H1 (cell line): ENCODE measurements around the gene MED31. TPM values are rescaled to one million over a fixed set of nuclear protein-coding genes. Genes with fewer than 3 reads are reported as not detected.
"Not testable (repeated sequence)": the region's sequence is repeated elsewhere in the genome, so short reads cannot be mapped to it uniquely, and the experiment has no call there.

Experiments used
- CTCF ChIA-PET: fragments of 300-600 bp; sonication (Branson Sonifier 250); formaldehyde crosslinking; loops from one replicate; lab custom pipeline; 2021; ENCODE audit not compliant: partially characterized antibody; lab: Charles Lee
- POLR2A ChIA-PET: fragments of 300-600 bp; sonication (Branson Sonifier 250); formaldehyde crosslinking; loops from one replicate; lab custom pipeline; 2021; ENCODE audit warnings: inconsistent platforms; ENCODE audit not compliant: partially characterized antibody; lab: Charles Lee
- DNase-seq, 2 experiments: peaks; one replicate each; pipeline versions ENCODE4 v3.0.0 to v3.0.0-alpha.2; 2010 to 2022; ENCODE audit warnings: low spot score in 2 of 2, low read depth in 1 of 2, mixed read lengths in 1 of 2
- FAIRE-seq: peaks from 2 replicates; lab custom pipeline; 2011; peaks lifted over from hg19 to GRCh38; lab: Jason Lieb, UNC
- H2AFZ ChIP-seq: 2 replicates; pipeline ENCODE4 v1.8.1; 2012; ENCODE audit warnings: low read length, inconsistent platforms
- H2AK5ac ChIP-seq: 2 replicates; pipeline ENCODE4 v1.6.1; 2013; ENCODE audit warnings: low read depth, low read length
- H2BK120ac ChIP-seq: replicated peaks from 2 replicates; pipeline ENCODE3; 2013; ENCODE audit warnings: low read depth, low read length, inconsistent platforms
- H2BK12ac ChIP-seq: 2 replicates; pipeline ENCODE4 v1.6.1; 2013; ENCODE audit warnings: low read depth, low read length
- H2BK15ac ChIP-seq: 2 replicates; pipeline ENCODE4 v1.6.1; 2013; ENCODE audit warnings: low read length
- H2BK20ac ChIP-seq: 2 replicates; pipeline ENCODE4 v1.6.1; 2013; ENCODE audit warnings: low read length
- H2BK5ac ChIP-seq: 2 replicates; pipeline ENCODE4 v1.6.1; 2013; ENCODE audit warnings: low read depth, low read length
- H3K14ac ChIP-seq: 2 replicates; pipeline ENCODE4 v1.6.1; 2013; ENCODE audit warnings: inconsistent platforms; ENCODE audit not compliant: insufficient read length
- H3K18ac ChIP-seq: 2 replicates; pipeline ENCODE4 v1.6.1; 2013; ENCODE audit warnings: low read length; ENCODE audit errors: extremely low read depth
- H3K23ac ChIP-seq: 2 replicates; pipeline ENCODE4 v1.6.1; 2013; ENCODE audit warnings: inconsistent platforms; ENCODE audit not compliant: insufficient read length
- H3K23me2 ChIP-seq: 2 replicates; pipeline ENCODE4 v1.6.1; 2013; ENCODE audit warnings: low read depth, low read length
- H3K27ac ChIP-seq: 2 replicates; pipeline ENCODE4 v1.6.1; 2011; ENCODE audit warnings: low read depth, low read length, inconsistent platforms
- H3K27me3 ChIP-seq, 4 experiments: replicated peaks in 1 of 4; 1 replicate in 1 of 4; 2 replicates in 3 of 4; pipeline versions ENCODE4 v1.6.1 to v1.8.1; 2011 to 2013; ENCODE audit warnings: low read length in 3 of 4, mild to moderate bottlenecking in 3 of 4, inconsistent platforms in 2 of 4, mixed read lengths in 2 of 4, moderate library complexity in 1 of 4; ENCODE audit not compliant: control insufficient read depth in 3 of 4, insufficient read depth in 3 of 4; ENCODE audit errors: extremely low read depth in 1 of 4
- H3K36me3 ChIP-seq, 4 experiments: 2 replicates each; pipeline versions ENCODE4 v1.6.1 to v1.8.1; 2011 to 2013; ENCODE audit warnings: mild to moderate bottlenecking in 4 of 4, low read length in 3 of 4, moderate library complexity in 2 of 4, control low read depth in 1 of 4, inconsistent platforms in 1 of 4; ENCODE audit not compliant: insufficient read depth in 4 of 4, control insufficient read depth in 2 of 4
- H3K4ac ChIP-seq: replicated peaks from 2 replicates; pipeline ENCODE3; 2013; ENCODE audit warnings: low read length, low read depth, mixed read lengths, inconsistent platforms; ENCODE audit not compliant: insufficient read length
- H3K4me1 ChIP-seq, 4 experiments: replicated peaks in 1 of 4; 1 replicate in 1 of 4; 2 replicates in 3 of 4; pipeline versions ENCODE4 v1.6.1 to v1.8.1; 2011 to 2013; ENCODE audit warnings: low read length in 3 of 4, inconsistent platforms in 2 of 4, mixed read lengths in 1 of 4; ENCODE audit not compliant: insufficient read depth in 4 of 4, control insufficient read depth in 3 of 4
- H3K4me2 ChIP-seq, 2 experiments: 2 replicates each; pipeline versions ENCODE4 v1.6.1 to v1.8.1; 2011 to 2013; ENCODE audit warnings: low read depth in 2 of 2, low read length in 2 of 2, control low read depth in 1 of 2, inconsistent platforms in 1 of 2, mild to moderate bottlenecking in 1 of 2; ENCODE audit not compliant: insufficient read depth in 1 of 2
- H3K4me3 ChIP-seq, 4 experiments: fragments of 200-600, 300-600 bp in 1 of 4; sonication (generic), shearing (Covaris generic), sonication (Bioruptor Twin) in 1 of 4; 2 replicates each; pipeline versions ENCODE4 v1.5.1 to v1.8.1; 2011 to 2016; ENCODE audit warnings: low read length in 4 of 4, low read depth in 3 of 4, control low read depth in 2 of 4, inconsistent platforms in 2 of 4, mild to moderate bottlenecking in 2 of 4, mixed read lengths in 1 of 4, moderate library complexity in 1 of 4; ENCODE audit not compliant: insufficient read depth in 2 of 4; ENCODE audit errors: extremely low read depth in 1 of 4
- H3K56ac ChIP-seq: replicated peaks from 2 replicates; pipeline ENCODE3; 2013; ENCODE audit warnings: low read depth, mild to moderate bottlenecking, mixed read lengths, low read length, inconsistent platforms; ENCODE audit not compliant: insufficient read length
- H3K79me1 ChIP-seq: 2 replicates; pipeline ENCODE4 v1.6.1; 2013; ENCODE audit warnings: low read depth, low read length, control low read depth
- H3K79me2 ChIP-seq, 2 experiments: 2 replicates each; pipeline versions ENCODE4 v1.6.1 to v1.8.1; 2012 to 2013; ENCODE audit warnings: low read length in 2 of 2, mild to moderate bottlenecking in 2 of 2, inconsistent platforms in 1 of 2; ENCODE audit not compliant: insufficient read depth in 2 of 2, control insufficient read depth in 1 of 2
- H3K9ac ChIP-seq, 4 experiments: replicated peaks in 1 of 4; 1 replicate in 1 of 4; 2 replicates in 3 of 4; pipeline versions ENCODE4 v1.6.1 to v1.8.1; 2011 to 2013; ENCODE audit warnings: low read depth in 3 of 4, low read length in 3 of 4, control low read depth in 2 of 4, mild to moderate bottlenecking in 2 of 4, moderate library complexity in 2 of 4, inconsistent platforms in 1 of 4; ENCODE audit errors: extremely low read depth in 1 of 4
- H3K9me3 ChIP-seq, 2 experiments: 2 replicates each; pipeline versions ENCODE4 v1.6.1 to v1.8.1; 2012 to 2013; ENCODE audit warnings: mild to moderate bottlenecking in 2 of 2, moderate library complexity in 2 of 2, control low read depth in 1 of 2, inconsistent platforms in 1 of 2, low read depth in 1 of 2, low read length in 1 of 2, mixed read lengths in 1 of 2; ENCODE audit not compliant: insufficient read depth in 2 of 2
- H4K20me1 ChIP-seq, 2 experiments: replicated peaks in 1 of 2; 2 replicates each; pipeline versions ENCODE3 to v1.8.1; 2011 to 2013; ENCODE audit warnings: inconsistent platforms in 2 of 2, low read length in 2 of 2, mild to moderate bottlenecking in 1 of 2; ENCODE audit not compliant: insufficient read depth in 2 of 2, control insufficient read depth in 1 of 2
- H4K5ac ChIP-seq: 2 replicates; pipeline ENCODE4 v1.6.1; 2013; ENCODE audit warnings: low read length, low read depth, mixed read lengths, inconsistent platforms; ENCODE audit not compliant: insufficient read length
- H4K8ac ChIP-seq: 2 replicates; pipeline ENCODE4 v1.8.0; 2013; ENCODE audit warnings: mild to moderate bottlenecking, moderate library complexity, low read length, inconsistent platforms; ENCODE audit not compliant: insufficient read depth; ENCODE audit errors: extremely low read depth
- H4K91ac ChIP-seq: replicated peaks from 2 replicates; pipeline ENCODE3; 2013; ENCODE audit warnings: low read length, mixed read lengths, inconsistent platforms; ENCODE audit not compliant: insufficient read length
- WGBS, 2 experiments: shearing (Covaris generic) in 1 of 2; methylation state at CpG; one replicate each; pipeline versions ENCODE4 v1.1.6 to v1.1.7; 2013 to 2015; ENCODE audit warnings: low lambda C conversion rate in 2 of 2, mixed read lengths in 2 of 2, inconsistent platforms in 1 of 2, low coverage in 1 of 2, missing lambda C conversion rate in 1 of 2; ENCODE audit not compliant: insufficient replicate concordance in 2 of 2, insufficient coverage in 1 of 2, insufficient read length in 1 of 2; ENCODE audit errors: extremely low coverage in 1 of 2, missing lambda C conversion rate in 1 of 2; 5-methylcytosine and 5-hydroxymethylcytosine counted together
- polyA plus RNA-seq, 7 experiments: library from polyadenylated mRNA; depleted of rRNA in 3 of 7; stranded (reverse) in 5 of 7; unstranded in 2 of 7; fragments of >200 nt in 5 of 7; fragments of 200-250 nt in 2 of 7; gene quantifications; 1 replicate in 5 of 7; 2 replicates in 1 of 7; 4 replicates in 1 of 7; pipeline versions ENCODE4 v1.2.1 to v1.2.3, GENCODE V29; 2011 to 2013; ENCODE audit warnings: missing spikeins in 2 of 7, mixed read lengths in 2 of 7
- total RNA-seq: library from RNA; stranded (reverse); fragmentation: NEBNext Ultra II Directional; extraction: Animal tissue kit (Norgen Biotek cat#: 25700); gene quantifications from 2 replicates; pipeline ENCODE4 v1.2.1, GENCODE V29; 2021

Gene MED31
- total and polyA plus RNA-seq, 2 of the 8 experiments (the other 6 are each of a cell fraction or from before 2014, with no cell fraction given): 4.6 to 12.3 TPM

- H3K9me3 ChIP-seq, H3K14ac ChIP-seq, H3K4me3 ChIP-seq, H2BK120ac ChIP-seq, DNase-seq, H4K8ac ChIP-seq, H2BK12ac ChIP-seq, H4K20me1 ChIP-seq, H3K4me2 ChIP-seq, H3K79me1 ChIP-seq, H3K23ac ChIP-seq, H3K9ac ChIP-seq, FAIRE-seq, H3K56ac ChIP-seq, H2AFZ ChIP-seq, H3K79me2 ChIP-seq, H3K18ac ChIP-seq, H2AK5ac ChIP-seq, H4K5ac ChIP-seq, H4K91ac ChIP-seq, H3K23me2 ChIP-seq, H2BK15ac ChIP-seq, H2BK20ac ChIP-seq, H3K36me3 ChIP-seq, H3K4ac ChIP-seq, H3K27ac ChIP-seq, H3K27me3 ChIP-seq, H2BK5ac ChIP-seq, H3K4me1 ChIP-seq: not testable (repeated sequence)
- POLR2A ChIA-PET: interaction anchor here (0.9 to 1.1 kb wide), 2 partner anchors 9 kb away, joined by 3 read pairs; no protein-coding TSS in a partner anchor
- WGBS, 2 experiments: 75% methylated on average over 6 of the region's 6 CpGs; no CpG with 5 or more reads in 1 of the 2 experiments
- CTCF ChIA-PET: interaction anchor here (1.3 to 1.9 kb wide), 3 partner anchors 9 to 21 kb away, joined by 3 to 10 read pairs (median 5); partner anchors contain the start of gene SLC13A5
Observed at GRCh38 chr17:6691958-6692357, 40.6 kb upstream of the MED31 start.
